Activated CD4-positive, alpha-beta T cell treated with anti-CD3 and anti-CD28 coated beads for 36 hours (primary cell): ENCODE measurements around the gene C19orf44. TPM values are rescaled to one million over a fixed set of nuclear protein-coding genes. Genes with fewer than 3 reads are reported as not detected.
A peak's percentile ranks its signal among the peaks of the same experiment; 100 is the strongest.

Experiments used
- ATAC-seq: fragments of 200-7000 bp; cut with Tn5 transposase; one replicate; pipeline ENCODE4 v1.10.0; 2021; ENCODE audit warnings: mild to moderate bottlenecking, moderate library complexity
- CTCF ChIA-PET: fragments of 350-600 bp; sonication (Branson Sonifier 250); formaldehyde crosslinking; loops from one replicate; lab custom pipeline; 2021; ENCODE audit warnings: antibody characterized with exemption; lab: Charles Lee
- POLR2A ChIA-PET: fragments of 350-600 bp; sonication (Branson Sonifier 250); formaldehyde crosslinking; loops from one replicate; lab custom pipeline; 2021; ENCODE audit warnings: antibody characterized with exemption, inconsistent platforms; lab: Charles Lee
- DNase-seq: peaks from one replicate; pipeline ENCODE4 v3.0.0-alpha.2; 2020
- H3K27ac Mint-ChIP-seq: one replicate; pipeline ENCODE4 v1.8.0; 2021; ENCODE audit warnings: mixed read lengths
- H3K27me3 Mint-ChIP-seq: one replicate; pipeline ENCODE4 v1.8.0; 2021; ENCODE audit warnings: mixed read lengths
- H3K36me3 Mint-ChIP-seq: one replicate; pipeline ENCODE4 v1.8.0; 2021; ENCODE audit warnings: low read depth, mixed read lengths
- H3K4me1 Mint-ChIP-seq: one replicate; pipeline ENCODE4 v1.8.0; 2021; ENCODE audit warnings: mixed read lengths
- H3K4me3 Mint-ChIP-seq: one replicate; pipeline ENCODE4 v1.8.0; 2021; ENCODE audit warnings: mild to moderate bottlenecking, moderate library complexity, mixed read lengths
- H3K9me3 Mint-ChIP-seq: one replicate; pipeline ENCODE4 v1.8.0; 2021; ENCODE audit warnings: low read depth, mixed read lengths
- intact Hi-C, 2 experiments: fragments of 100-400 bp; cut with DNase I in 1 of 2; cut with micrococcal nuclease in 1 of 2; formaldehyde crosslinking; loops; one replicate each; pipeline versions ENCODE4 v1.14.2 to v1.15.1; 2022 to 2024; cut with DNase I, micrococcal nuclease
- total RNA-seq, 2 experiments: library from RNA; stranded (reverse); gene quantifications; one replicate each; pipeline ENCODE4 v1.2.3, GENCODE V29; 2021

C19orf44 gene
- total RNA-seq, 2 experiments from 2014 or later: 2.9 to 4.0 TPM

GRCh38 chr19:16559780-16560276 lies 63.6 kb downstream of the C19orf44 start:
- POLR2A ChIA-PET: interaction anchor here (0.5 kb wide), 1 partner anchor 165 kb away, joined by 4 read pairs; no protein-coding TSS in a partner anchor
- Mint-ChIP-seq H3K27me3 (no peaks in the 10 kb centered on the region), H3K9me3 (no peaks in the 10 kb centered on the region), H3K36me3 (peaks cover 54% of the 10 kb centered on the region), H3K27ac (no peak overlapping the region), H3K4me1 (peaks cover 4% of the 10 kb centered on the region), H3K4me3 (no peak overlapping the region)
- DNase-seq: no peak
- intact Hi-C loops: no loop called here
- ATAC-seq: no peak
- CTCF ChIA-PET: no interaction called here

GRCh38 chr19:16561382-16561781 lies 65.2 kb downstream of the C19orf44 start:
- H3K36me3 Mint-ChIP-seq: peaks cover 50% of the 10 kb centered on the region

GRCh38 chr19:16562608-16563025 lies 66.4 kb downstream of the C19orf44 start:
- H3K4me3 Mint-ChIP-seq: no peak overlapping the region
- ATAC-seq (no peak), DNase-seq (no peak)
- peaks cover 4% of the 10 kb centered on the region for H3K9me3 Mint-ChIP-seq
- ChIA-PET CTCF (no interaction called here), POLR2A (no interaction called here)
- H3K36me3 Mint-ChIP-seq: peaks cover 58% of the 10 kb centered on the region
- H3K4me1 Mint-ChIP-seq: peaks cover 17% of the 10 kb centered on the region
- no peaks in the 10 kb centered on the region for H3K27me3 Mint-ChIP-seq
- intact Hi-C loops: no loop called here
- no peak overlapping the region for H3K27ac Mint-ChIP-seq

More at GRCh38 chr19:16561382-16561781, 65.2 kb downstream of the C19orf44 start:
- ATAC-seq: no peak
- POLR2A ChIA-PET: no interaction called here
- H3K4me3 Mint-ChIP-seq: no peak overlapping the region
- peaks cover 1% of the 10 kb centered on the region for H3K9me3 Mint-ChIP-seq
- intact Hi-C loops: no loop called here
- peaks cover 12% of the 10 kb centered on the region for H3K4me1 Mint-ChIP-seq
- DNase-seq: no peak
- no peak overlapping the region for H3K27ac Mint-ChIP-seq
- H3K27me3 Mint-ChIP-seq: no peaks in the 10 kb centered on the region
- CTCF ChIA-PET: interaction anchor here (0.6 kb wide), 1 partner anchor 859 kb away, joined by 3 read pairs; no protein-coding TSS in a partner anchor

DNA sequence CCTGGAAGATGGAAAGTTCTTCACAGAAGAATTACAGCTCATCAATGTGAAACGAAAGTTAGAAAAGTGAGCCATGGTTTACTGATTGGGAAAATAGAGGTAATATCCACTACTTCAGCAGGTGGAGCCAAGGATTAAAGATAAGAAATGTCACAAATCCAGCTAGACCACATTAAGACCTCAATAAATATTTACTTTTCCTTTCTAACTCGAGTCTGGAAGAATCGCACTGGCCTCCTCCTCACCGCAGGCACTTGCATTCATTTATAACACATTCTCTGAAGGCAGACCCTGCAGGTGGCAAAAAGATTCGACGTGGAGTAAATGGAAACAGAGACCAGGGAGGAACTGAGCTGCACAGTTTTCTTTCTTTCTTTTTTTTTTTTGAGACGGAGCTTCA lies 68.6 kb downstream of the C19orf44 start:
- Mint-ChIP-seq H3K4me3 (no peak overlapping the region), H3K36me3 (peaks cover 66% of the 10 kb centered on the region), H3K27me3 (no peaks in the 10 kb centered on the region), H3K27ac (no peak overlapping the region), H3K9me3 (peaks cover 4% of the 10 kb centered on the region), H3K4me1 (peaks cover 27% of the 10 kb centered on the region)
- no peak for DNase-seq
- POLR2A ChIA-PET: no interaction called here
- CTCF ChIA-PET: interaction anchor here (0.6 to 0.7 kb wide), 3 partner anchors 47 to 1926 kb away, joined by 3 read pairs; no protein-coding TSS in a partner anchor
- intact Hi-C loops: no loop called here
- no peak for ATAC-seq

GRCh38 chr19:16566161-16566560 lies 70.0 kb downstream of the C19orf44 start:
- peaks cover 4% of the 10 kb centered on the region for H3K9me3 Mint-ChIP-seq
- H3K27ac Mint-ChIP-seq: peak overlapping the region; percentile 91
- no peaks in the 10 kb centered on the region for H3K27me3 Mint-ChIP-seq
- ATAC-seq (peak; percentile 98), DNase-seq (peak; percentile 79)
- intact Hi-C loops: no loop called here
- CTCF ChIA-PET: interaction anchor here (0.6 to 1.2 kb wide), 3 partner anchors 14 to 40 kb away, joined by 3 to 5 read pairs (median 3); no protein-coding TSS in a partner anchor
- peaks cover 70% of the 10 kb centered on the region for H3K36me3 Mint-ChIP-seq
- no peak overlapping the region for H3K4me3 Mint-ChIP-seq
- H3K4me1 Mint-ChIP-seq: peaks cover 37% of the 10 kb centered on the region
- POLR2A ChIA-PET: interaction anchor here (0.7 kb wide), 1 partner anchor 168 kb away, joined by 3 read pairs; no protein-coding TSS in a partner anchor

DNA sequence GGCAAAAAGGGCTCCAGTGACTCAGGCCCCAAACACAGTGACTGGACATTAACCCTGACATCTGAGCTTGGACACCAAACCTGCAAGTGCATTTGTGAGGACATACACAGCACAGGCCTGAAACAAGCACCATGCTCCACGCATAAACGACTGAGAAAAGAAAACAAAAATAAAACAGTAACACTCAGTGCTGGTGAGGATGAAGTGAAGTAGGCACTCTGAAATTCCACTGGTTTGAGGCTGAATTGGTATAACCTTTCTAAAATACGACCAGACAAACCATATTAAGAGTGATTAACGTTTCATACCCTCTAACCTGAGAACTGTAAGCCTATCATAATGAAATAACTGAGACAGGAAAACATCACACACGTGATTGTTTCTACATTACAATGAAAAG lies 70.5 kb downstream of the C19orf44 start:
- peak overlapping the region; percentile 91 for H3K27ac Mint-ChIP-seq
- intact Hi-C loops: no loop called here
- no peak overlapping the region for H3K4me3 Mint-ChIP-seq
- H3K9me3 Mint-ChIP-seq: peaks cover 4% of the 10 kb centered on the region
- H3K36me3 Mint-ChIP-seq: peaks cover 69% of the 10 kb centered on the region
- H3K27me3 Mint-ChIP-seq: no peaks in the 10 kb centered on the region
- H3K4me1 Mint-ChIP-seq: peaks cover 40% of the 10 kb centered on the region
- ChIA-PET POLR2A (no interaction called here), CTCF (interaction anchor here (0.6 to 1.2 kb wide), 3 partner anchors 14 to 25 kb away, joined by 3 to 5 read pairs (median 3); no protein-coding TSS in a partner anchor)
- ATAC-seq (no peak), DNase-seq (no peak)

GRCh38 chr19:16569609-16570320 lies 73.6 kb downstream of the C19orf44 start:
- intact Hi-C loops: loop anchor here (5.0 kb wide), 2 partner anchors 58 to 508 kb away; partner anchors contain the start of genes HAUS8 (in 1 of the 2), MED26 (in 1 of the 2) and MYO9B (in 1 of the 2)
- H3K9me3 Mint-ChIP-seq: peaks cover 4% of the 10 kb centered on the region
- no peaks in the 10 kb centered on the region for H3K27me3 Mint-ChIP-seq
- CTCF ChIA-PET: interaction anchor here (0.6 kb wide), 1 partner anchor 152 kb away, joined by 3 read pairs; no protein-coding TSS in a partner anchor
- POLR2A ChIA-PET: no interaction called here
- DNase-seq (no peak), ATAC-seq (no peak)
- H3K27ac Mint-ChIP-seq: peak overlapping the region; percentile 31
- peaks cover 55% of the 10 kb centered on the region for H3K4me1 Mint-ChIP-seq
- peak overlapping the region; percentile 96 for H3K4me3 Mint-ChIP-seq
- H3K36me3 Mint-ChIP-seq: peaks cover 66% of the 10 kb centered on the region

Other genes starting within 250 kb of the C19orf44 start
- under 1 TPM; 0.57 to 0.90 TPM for gene KLF2, start 171.6 kb upstream of the C19orf44 start, total RNA-seq
- 10 to 100 TPM; 26.1 to 29.7 TPM for gene EPS15L1, start 24.4 kb upstream of the C19orf44 start, total RNA-seq
- gene CALR3, start 227 bp upstream of the C19orf44 start, total RNA-seq: not detected
- gene CHERP, start 46.0 kb downstream of the C19orf44 start, total RNA-seq: 10 to 100 TPM; 57.9 to 64.8 TPM
- gene SLC35E1, start 76.0 kb downstream of the C19orf44 start, total RNA-seq: 10 to 100 TPM; 51.5 to 72.1 TPM
- gene MED26, start 131.8 kb downstream of the C19orf44 start, total RNA-seq: 10 to 100 TPM; 13.6 to 14.5 TPM
- 10 to 100 TPM; 46.5 to 52.2 TPM for gene SMIM7, start 163.8 kb downstream of the C19orf44 start, total RNA-seq
- gene TMEM38A, start 164.7 kb downstream of the C19orf44 start, total RNA-seq: 1 to 10 TPM in 1 of 2 experiments, under 1 TPM in 1; 0.89 to 1.2 TPM
- gene NWD1, start 223.5 kb downstream of the C19orf44 start, total RNA-seq: not detected